SK-N-SH treated with all-trans-retinoic acid at 6 μM for 48 hours (cell line): Measurements from ENCODE around the gene TTC28.

Source experiments
- ATAC-seq: fragments of 200-7000 bp; cut with Tn5 transposase; 3 replicates; pipeline ENCODE4 v1.9.1; 2020; ENCODE audit warnings: mild to moderate bottlenecking, moderate library complexity
- ARNTL ChIP-seq: fragments of 450-650 bp; formaldehyde crosslinking; IDR thresholded peaks from 2 replicates; pipeline ENCODE4 v1.5.0; 2020; ENCODE audit warnings: low read depth, mild to moderate bottlenecking, moderate library complexity, borderline replicate concordance
- BACH2 ChIP-seq: fragments of 250-450 bp; sonication (Bioruptor Pico); IDR thresholded peaks from 2 replicates; pipeline ENCODE4 v1.9.0; 2021; ENCODE audit warnings: mild to moderate bottlenecking, borderline replicate concordance
- CREB5 ChIP-seq: fragments of 250-450 bp; sonication (Bioruptor Pico); IDR thresholded peaks from 2 replicates; pipeline ENCODE4 v1.5.1; 2020; ENCODE audit warnings: low read depth, mild to moderate bottlenecking, moderate library complexity
- CSDC2 ChIP-seq: fragments of 250-450 bp; sonication (Bioruptor Pico); IDR thresholded peaks from 2 replicates; pipeline ENCODE4 v1.5.0; 2020; ENCODE audit warnings: mild to moderate bottlenecking, moderate library complexity
- ESRRG ChIP-seq: fragments of 250-450 bp; sonication (Bioruptor Pico); IDR thresholded peaks from 2 replicates; pipeline ENCODE4 v1.6.1; 2021; ENCODE audit warnings: mild to moderate bottlenecking
- GLIS3 ChIP-seq: fragments of 250-450 bp; sonication (Bioruptor Pico); IDR thresholded peaks from 2 replicates; pipeline ENCODE4 v1.5.0; 2020; ENCODE audit warnings: mild to moderate bottlenecking, moderate library complexity
- POU6F1 ChIP-seq: fragments of 250-450 bp; sonication (Bioruptor Pico); IDR thresholded peaks from 2 replicates; pipeline ENCODE4 v1.8.0; 2021; ENCODE audit warnings: low read depth, mild to moderate bottlenecking, moderate library complexity, borderline replicate concordance
- RARB ChIP-seq: fragments of 250-450 bp; sonication (Bioruptor Pico); IDR thresholded peaks from 2 replicates; pipeline ENCODE4 v1.8.0; 2021; ENCODE audit warnings: mild to moderate bottlenecking, moderate library complexity
- TCF4 ChIP-seq: fragments of 250-450 bp; sonication (Bioruptor Pico); IDR thresholded peaks from 2 replicates; pipeline ENCODE4 v1.8.0; 2021; ENCODE audit warnings: mild to moderate bottlenecking, moderate library complexity, borderline replicate concordance
- ZFP3 ChIP-seq: fragments of 250-450 bp; sonication (Bioruptor Pico); IDR thresholded peaks from 2 replicates; pipeline ENCODE4 v1.5.0; 2020; ENCODE audit warnings: mild to moderate bottlenecking, moderate library complexity
- ZFP30 ChIP-seq: fragments of 450-650 bp; formaldehyde crosslinking; IDR thresholded peaks from 2 replicates; pipeline ENCODE4 v1.5.0; 2022; ENCODE audit warnings: mild to moderate bottlenecking, moderate library complexity
- ZNF565 ChIP-seq: fragments of 450-650 bp; formaldehyde crosslinking; conservative IDR thresholded peaks from 2 replicates; pipeline ENCODE4 v1.5.0; 2020; ENCODE audit warnings: low read depth, mild to moderate bottlenecking, moderate library complexity
- ZNF70 ChIP-seq: fragments of 450-650 bp; formaldehyde crosslinking; IDR thresholded peaks from 2 replicates; pipeline ENCODE4 v1.5.0; 2020; ENCODE audit warnings: mild to moderate bottlenecking, moderate library complexity
- ZNF8 ChIP-seq: fragments of 450-650 bp; formaldehyde crosslinking; IDR thresholded peaks from 2 replicates; pipeline ENCODE4 v1.5.0; 2020; ENCODE audit warnings: mild to moderate bottlenecking, moderate library complexity
- TF ChIP-seq, protein P1 (sequence below): fragments of 250-450 bp; sonication (Bioruptor Pico); IDR thresholded peaks from 2 replicates; pipeline ENCODE4 v1.5.0; 2020; ENCODE audit warnings: mild to moderate bottlenecking, moderate library complexity
- TF ChIP-seq, protein P2 (sequence below): fragments of 250-450 bp; sonication (Bioruptor Pico); IDR thresholded peaks from 2 replicates; pipeline ENCODE4 v1.5.1; 2021; ENCODE audit warnings: mild to moderate bottlenecking, moderate library complexity

Gene TTC28

DNA sequence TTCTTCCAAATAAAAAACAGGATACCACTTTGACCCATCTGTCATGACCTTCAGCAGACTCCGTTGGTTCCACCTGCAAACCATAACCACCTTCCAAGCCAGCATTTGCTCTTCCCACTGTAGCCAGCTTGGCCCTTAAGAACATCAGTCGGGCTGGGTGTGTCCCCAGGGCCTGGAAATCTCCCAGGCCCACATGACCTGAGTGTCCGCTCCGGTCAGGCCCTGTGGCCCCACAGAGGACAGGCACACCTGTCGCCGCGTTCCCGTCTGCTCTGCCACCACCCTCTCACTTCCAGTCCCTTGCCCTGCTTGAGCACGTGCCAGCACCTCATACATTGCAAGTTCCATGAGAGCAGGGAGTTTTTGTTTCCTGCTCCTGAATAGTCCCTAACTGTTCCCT is 694.9 kb downstream of the TTC28 start (continued):
- TF ChIP-seq POU6F1 (CRISPR knock-in tag): no peak

DNA sequence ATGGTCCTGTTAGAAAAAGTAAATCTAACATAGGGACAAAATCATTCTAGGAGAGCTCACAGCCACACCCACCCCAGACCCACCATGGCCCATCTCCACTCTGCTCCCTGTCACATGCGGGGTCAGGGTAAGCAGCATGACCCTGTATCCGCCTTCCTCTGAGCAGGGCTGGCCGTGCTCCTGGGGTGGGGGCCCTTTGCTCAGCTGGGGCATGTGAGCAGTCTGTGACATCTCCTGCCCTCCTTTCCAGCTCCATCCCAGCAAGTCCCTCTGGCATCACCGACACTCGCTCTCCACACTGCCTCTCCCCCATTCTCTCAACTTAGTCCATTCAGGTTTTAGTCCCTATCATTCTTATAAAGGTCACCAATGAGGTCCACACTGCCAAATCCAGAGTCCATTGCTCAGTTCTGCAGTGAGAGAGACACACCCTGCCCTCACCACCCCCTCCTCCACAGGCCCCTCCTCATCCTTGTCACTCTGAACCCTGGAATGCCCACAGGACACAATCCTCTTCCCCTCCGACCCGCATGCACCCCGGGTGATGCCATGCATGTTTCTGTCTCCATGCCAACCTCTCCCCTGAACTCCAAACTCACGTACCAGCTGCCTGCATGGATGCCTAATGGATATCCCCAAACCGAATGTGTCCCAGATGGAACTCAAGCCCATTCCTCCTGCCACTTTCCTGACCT is 695.5 kb downstream of the TTC28 start:
- TF ChIP-seq ZNF70 (CRISPR knock-in tag) (no peak), ZFP30 (no peak), RARB (CRISPR knock-in tag) (no peak)
- TF ChIP-seq, all 23 proteins: peak for 0
- ATAC-seq: no peak

DNA sequence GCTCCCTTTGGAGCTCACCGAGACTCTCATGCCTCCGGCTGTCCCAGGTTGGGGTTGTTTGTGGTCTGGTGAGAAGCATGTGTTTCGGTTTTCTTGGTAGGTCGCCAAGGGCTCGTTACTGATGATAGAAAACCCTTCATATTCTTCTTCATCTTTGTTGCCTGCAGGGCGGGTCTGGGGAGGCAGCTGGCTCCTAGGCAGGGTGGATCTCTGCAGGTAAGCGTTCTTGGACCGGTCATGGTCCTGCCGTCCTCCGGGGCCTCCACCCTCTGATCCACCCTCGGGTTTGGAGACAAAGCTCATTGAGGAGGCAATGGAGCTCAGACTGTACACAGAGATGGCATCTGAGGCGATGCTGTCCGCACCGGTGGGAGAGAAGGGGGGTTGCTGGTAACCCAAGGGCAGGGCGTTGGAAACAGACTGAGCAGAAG is 696.3 kb downstream of the TTC28 start:
- TF ChIP-seq ARNTL (CRISPR knock-in tag) (no peak), RARB (CRISPR knock-in tag) (no peak), BACH2 (CRISPR knock-in tag) (no peak), ESRRG (CRISPR knock-in tag) (no peak), TCF4 (CRISPR knock-in tag) (no peak)
- TF ChIP-seq, protein P1, sequence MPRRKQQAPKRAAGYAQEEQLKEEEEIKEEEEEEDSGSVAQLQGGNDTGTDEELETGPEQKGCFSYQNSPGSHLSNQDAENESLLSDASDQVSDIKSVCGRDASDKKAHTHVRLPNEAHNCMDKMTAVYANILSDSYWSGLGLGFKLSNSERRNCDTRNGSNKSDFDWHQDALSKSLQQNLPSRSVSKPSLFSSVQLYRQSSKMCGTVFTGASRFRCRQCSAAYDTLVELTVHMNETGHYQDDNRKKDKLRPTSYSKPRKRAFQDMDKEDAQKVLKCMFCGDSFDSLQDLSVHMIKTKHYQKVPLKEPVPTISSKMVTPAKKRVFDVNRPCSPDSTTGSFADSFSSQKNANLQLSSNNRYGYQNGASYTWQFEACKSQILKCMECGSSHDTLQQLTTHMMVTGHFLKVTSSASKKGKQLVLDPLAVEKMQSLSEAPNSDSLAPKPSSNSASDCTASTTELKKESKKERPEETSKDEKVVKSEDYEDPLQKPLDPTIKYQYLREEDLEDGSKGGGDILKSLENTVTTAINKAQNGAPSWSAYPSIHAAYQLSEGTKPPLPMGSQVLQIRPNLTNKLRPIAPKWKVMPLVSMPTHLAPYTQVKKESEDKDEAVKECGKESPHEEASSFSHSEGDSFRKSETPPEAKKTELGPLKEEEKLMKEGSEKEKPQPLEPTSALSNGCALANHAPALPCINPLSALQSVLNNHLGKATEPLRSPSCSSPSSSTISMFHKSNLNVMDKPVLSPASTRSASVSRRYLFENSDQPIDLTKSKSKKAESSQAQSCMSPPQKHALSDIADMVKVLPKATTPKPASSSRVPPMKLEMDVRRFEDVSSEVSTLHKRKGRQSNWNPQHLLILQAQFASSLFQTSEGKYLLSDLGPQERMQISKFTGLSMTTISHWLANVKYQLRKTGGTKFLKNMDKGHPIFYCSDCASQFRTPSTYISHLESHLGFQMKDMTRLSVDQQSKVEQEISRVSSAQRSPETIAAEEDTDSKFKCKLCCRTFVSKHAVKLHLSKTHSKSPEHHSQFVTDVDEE (CRISPR knock-in tag): no peak
- no peak for ATAC-seq

DNA sequence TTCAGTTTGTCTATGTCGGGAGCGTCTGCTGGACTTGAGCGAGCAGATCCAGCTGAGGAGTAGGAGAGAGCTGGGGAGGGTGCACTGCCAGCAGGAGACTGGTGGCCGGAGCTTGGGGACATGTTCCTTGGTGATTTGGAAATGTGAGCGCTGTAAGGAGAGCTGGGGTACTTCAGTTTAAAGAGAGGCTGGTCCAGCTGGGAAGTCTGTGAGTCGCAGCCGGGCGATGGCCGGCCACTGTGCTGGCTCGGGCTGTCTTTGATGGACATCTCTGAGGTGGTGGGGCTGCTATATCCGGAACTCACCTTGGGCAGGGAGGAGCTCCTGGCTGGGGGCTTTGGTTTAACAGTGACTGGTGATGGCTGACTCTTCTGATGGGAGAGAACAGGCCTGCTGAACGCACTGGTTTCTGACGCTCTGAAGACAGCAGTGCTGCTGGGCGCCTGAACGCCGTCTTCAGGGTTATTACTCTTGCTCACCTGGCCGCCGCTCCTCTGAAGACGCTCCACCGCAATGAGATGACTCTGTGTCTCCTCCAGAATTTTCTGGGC is 696.9 kb downstream of the TTC28 start:
- ATAC-seq: no peak
- TF ChIP-seq RARB (CRISPR knock-in tag) (no peak), ZFP30 (no peak), ZNF565 (no peak), BACH2 (CRISPR knock-in tag) (no peak), TCF4 (CRISPR knock-in tag) (no peak)
- TF ChIP-seq, protein P1 (CRISPR knock-in tag): no peak

DNA sequence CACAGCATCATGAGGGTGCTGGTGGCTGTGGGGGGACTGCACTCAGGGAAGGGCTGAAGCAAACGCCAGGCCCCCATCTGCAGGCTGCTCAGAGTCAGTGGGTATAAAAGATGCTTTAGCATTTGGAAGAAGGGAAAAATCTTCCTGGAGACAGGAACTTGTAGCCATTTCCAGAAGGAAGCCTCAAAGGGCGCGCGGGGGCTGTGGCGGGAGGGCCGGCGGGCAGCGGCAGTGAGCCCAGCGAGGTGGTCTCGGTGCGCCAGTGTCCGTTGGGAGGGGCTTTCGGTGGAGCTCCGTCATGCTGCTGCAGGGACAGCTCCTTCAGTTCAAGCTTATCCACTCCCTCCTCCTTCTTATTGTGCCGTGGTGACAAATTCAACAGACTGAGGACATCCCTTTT is 697.5 kb downstream of the TTC28 start:
- no peak for ATAC-seq
- TF ChIP-seq ARNTL (CRISPR knock-in tag) (no peak), BACH2 (CRISPR knock-in tag) (no peak), CREB5 (CRISPR knock-in tag) (no peak), ZNF70 (CRISPR knock-in tag) (no peak), ESRRG (CRISPR knock-in tag) (no peak), CSDC2 (no peak), ZFP3 (no peak), GLIS3 (CRISPR knock-in tag) (no peak), TCF4 (CRISPR knock-in tag) (no peak), POU6F1 (CRISPR knock-in tag) (no peak), ZNF8 (CRISPR knock-in tag) (no peak)
- TF ChIP-seq, protein P2, sequence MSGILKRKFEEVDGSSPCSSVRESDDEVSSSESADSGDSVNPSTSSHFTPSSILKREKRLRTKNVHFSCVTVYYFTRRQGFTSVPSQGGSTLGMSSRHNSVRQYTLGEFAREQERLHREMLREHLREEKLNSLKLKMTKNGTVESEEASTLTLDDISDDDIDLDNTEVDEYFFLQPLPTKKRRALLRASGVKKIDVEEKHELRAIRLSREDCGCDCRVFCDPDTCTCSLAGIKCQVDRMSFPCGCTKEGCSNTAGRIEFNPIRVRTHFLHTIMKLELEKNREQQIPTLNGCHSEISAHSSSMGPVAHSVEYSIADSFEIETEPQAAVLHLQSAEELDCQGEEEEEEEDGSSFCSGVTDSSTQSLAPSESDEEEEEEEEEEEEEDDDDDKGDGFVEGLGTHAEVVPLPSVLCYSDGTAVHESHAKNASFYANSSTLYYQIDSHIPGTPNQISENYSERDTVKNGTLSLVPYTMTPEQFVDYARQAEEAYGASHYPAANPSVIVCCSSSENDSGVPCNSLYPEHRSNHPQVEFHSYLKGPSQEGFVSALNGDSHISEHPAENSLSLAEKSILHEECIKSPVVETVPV: no peak
- TF ChIP-seq, protein P1 (CRISPR knock-in tag): no peak
